SK-N-SH treated with all-trans-retinoic acid at 6 μM for 48 hours (cell line): Measurements from ENCODE around the gene GOLGA6L7.

Source experiments
- ESRRG ChIP-seq: fragments of 250-450 bp; sonication (Bioruptor Pico); IDR thresholded peaks from 2 replicates; pipeline ENCODE4 v1.6.1; 2021; ENCODE audit warnings: mild to moderate bottlenecking
- OSR1 ChIP-seq: fragments of 250-450 bp; sonication (Bioruptor Pico); IDR thresholded peaks from 2 replicates; pipeline ENCODE4 v1.8.0; 2022; ENCODE audit warnings: moderate library complexity, mild to moderate bottlenecking, inconsistent platforms
- PATZ1 ChIP-seq: fragments of 250-450 bp; sonication (Bioruptor Pico); IDR thresholded peaks from 2 replicates; pipeline ENCODE4 v1.8.0; 2020; ENCODE audit warnings: mild to moderate bottlenecking, moderate library complexity, borderline replicate concordance
- POU6F1 ChIP-seq: fragments of 250-450 bp; sonication (Bioruptor Pico); IDR thresholded peaks from 2 replicates; pipeline ENCODE4 v1.8.0; 2021; ENCODE audit warnings: low read depth, mild to moderate bottlenecking, moderate library complexity, borderline replicate concordance
- ZNF70 ChIP-seq: fragments of 450-650 bp; formaldehyde crosslinking; IDR thresholded peaks from 2 replicates; pipeline ENCODE4 v1.5.0; 2020; ENCODE audit warnings: mild to moderate bottlenecking, moderate library complexity

GRCh38 chr15:28886431-28887338 is 38.2 kb upstream of the GOLGA6L7 start:
- TF ChIP-seq POU6F1 (CRISPR knock-in tag) (no peak), PATZ1 (CRISPR knock-in tag) (no peak), ESRRG (CRISPR knock-in tag) (no peak), OSR1 (CRISPR knock-in tag) (no peak), ZNF70 (CRISPR knock-in tag) (no peak)
